ENCODE measurements around the gene HOTAIR.

The HOTAIR gene

DNA sequence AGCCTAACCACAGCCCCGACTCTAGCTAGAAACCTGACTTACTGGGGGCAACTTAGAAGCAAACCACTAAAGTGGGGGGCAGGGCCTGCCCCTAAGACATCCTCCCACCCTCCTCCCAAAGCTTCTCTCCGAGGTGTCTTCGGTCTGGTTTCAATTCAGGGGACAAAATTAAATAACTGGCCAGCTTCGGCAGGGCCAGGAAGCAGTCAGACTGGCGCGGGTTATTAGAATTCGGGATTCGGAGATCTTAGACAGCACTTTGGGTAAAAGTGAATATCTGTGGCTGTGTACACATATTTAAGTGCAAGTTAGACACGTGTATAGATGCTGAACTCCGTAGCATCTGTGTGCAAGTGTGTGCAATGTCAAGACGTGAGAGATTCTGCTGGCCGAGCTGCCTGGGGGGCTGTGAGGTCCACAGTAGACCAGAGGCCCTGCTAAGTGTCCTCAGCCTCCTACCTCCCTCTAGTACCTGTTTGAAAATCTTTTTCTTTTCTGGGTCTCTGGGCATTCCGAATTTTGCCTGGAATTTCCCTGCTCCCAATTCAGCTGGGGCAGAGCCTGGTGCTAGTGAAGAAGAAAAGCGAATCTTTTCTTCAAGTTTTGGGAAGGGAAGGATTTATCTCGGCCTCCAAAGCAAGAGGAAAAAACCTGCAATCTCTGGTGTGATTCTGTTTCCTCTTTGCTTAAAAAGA lies 6.2 kb upstream of the HOTAIR start:
- TF ChIP-seq CTCF (IDR thresholded peaks at IDR 0.05; ENCODE audit: insufficient read depth, low read depth, low read length, missing control alignments), result no peak
- no peak overlapping the region for H3K4me3 ChIP-seq (ENCODE audit: low read depth, low read length)
- DNase-seq (ENCODE audit: low read depth), result no peak

DNA sequence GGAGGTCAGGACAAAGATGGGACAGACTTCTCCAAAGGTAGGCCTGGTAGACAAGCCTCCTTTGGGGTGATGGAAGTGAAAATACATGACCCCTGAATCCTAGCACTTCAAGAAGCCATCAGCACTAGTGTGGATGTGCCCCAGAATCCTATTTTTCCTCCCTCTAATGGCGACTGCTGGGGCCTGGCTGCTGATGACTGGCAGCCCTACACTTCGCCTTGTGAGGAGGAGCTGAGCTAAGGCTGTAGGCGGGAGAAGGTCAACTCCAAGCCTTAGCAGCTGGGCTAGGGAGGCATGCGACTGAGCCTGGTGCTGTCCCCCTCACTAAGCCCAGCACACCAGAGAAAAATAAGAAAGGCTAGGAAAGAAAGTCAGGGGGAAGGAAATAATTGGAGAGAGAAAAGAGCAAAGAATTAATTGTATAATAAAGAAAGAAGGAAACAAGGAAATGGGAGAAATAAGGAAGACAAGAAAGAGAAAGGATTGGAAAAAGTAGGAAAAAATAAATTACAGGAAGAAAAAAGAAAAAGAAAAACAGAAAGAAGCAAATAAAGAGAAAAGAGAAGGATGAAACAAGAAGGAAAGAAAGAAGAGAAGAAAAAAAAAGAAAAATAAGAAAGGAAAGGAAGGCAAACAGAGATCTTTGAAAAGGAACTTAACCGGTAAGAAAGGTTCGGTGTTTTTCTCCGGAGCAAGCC lies 5.5 kb upstream of the HOTAIR start:
- no peak overlapping the region for H3K4me3 ChIP-seq (ENCODE audit: low read depth, low read length)
- no peak for TF ChIP-seq CTCF (IDR thresholded peaks at IDR 0.05; ENCODE audit: insufficient read depth, low read depth, low read length, missing control alignments)
- DNase-seq (ENCODE audit: low read depth), result no peak

- no peak overlapping the region for H3K4me3 ChIP-seq (ENCODE audit: low read depth, low read length)
- TF ChIP-seq CTCF (IDR thresholded peaks at IDR 0.05; ENCODE audit: insufficient read depth, low read depth, low read length, missing control alignments), result no peak
- DNase-seq (ENCODE audit: low read depth), result no peak
These were observed 4.0 kb upstream of the HOTAIR start for GRCh38 chr12:53978477-53979356.

GRCh38 chr12:53977596-53978445 lies 3.1 kb upstream of the HOTAIR start:
- no peak overlapping the region for H3K4me3 ChIP-seq (ENCODE audit: low read depth, low read length)
- peak; percentile 33 for DNase-seq (ENCODE audit: low read depth)
- TF ChIP-seq CTCF (IDR thresholded peaks at IDR 0.05; ENCODE audit: insufficient read depth, low read depth, low read length, missing control alignments), result no peak

- no peak overlapping the region for H3K4me3 ChIP-seq (ENCODE audit: low read depth, low read length)
- no peak for TF ChIP-seq CTCF (IDR thresholded peaks at IDR 0.05; ENCODE audit: insufficient read depth, low read depth, low read length, missing control alignments)
- no peak for DNase-seq (ENCODE audit: low read depth)
These were observed 2.3 kb upstream of the HOTAIR start for GRCh38 chr12:53976823-53977595.

Measured in GM12865 (cell line).